GM18508 (cell line): ENCODE measurements around the gene KRT84.

Source experiments
- ATAC-seq: cut with Tn5 transposase; IDR thresholded peaks from one replicate; pipeline ENCODE4 v1.9.1; 2021; ENCODE audit warnings: moderate number of reproducible peaks; ENCODE audit not compliant: insufficient read depth, unreplicated experiment

KRT84 gene

GRCh38 chr12:52363111-52363679 lies 22.3 kb downstream of the KRT84 start:
- ATAC-seq: no peak

GRCh38 chr12:52362118-52362726 lies 23.2 kb downstream of the KRT84 start:
- ATAC-seq: no peak

GRCh38 chr12:52361553-52361952 lies 23.9 kb downstream of the KRT84 start:
- ATAC-seq: no peak

- ATAC-seq: no peak
These were observed 24.7 kb downstream of the KRT84 start for GRCh38 chr12:52360663-52361271.

GRCh38 chr12:52360106-52360662 lies 25.3 kb downstream of the KRT84 start:
- no peak for ATAC-seq

GRCh38 chr12:52359621-52360061 lies 25.8 kb downstream of the KRT84 start:
- ATAC-seq: no peak

GRCh38 chr12:52358575-52359350 lies 26.7 kb downstream of the KRT84 start:
- ATAC-seq: peak; percentile 90

GRCh38 chr12:52356762-52357580 lies 28.5 kb downstream of the KRT84 start:
- ATAC-seq: no peak

GRCh38 chr12:52356031-52356761 lies 29.3 kb downstream of the KRT84 start:
- ATAC-seq: no peak

GRCh38 chr12:52355176-52355575 lies 30.3 kb downstream of the KRT84 start:
- ATAC-seq: no peak

- no peak for ATAC-seq
These were observed 31.3 kb downstream of the KRT84 start for GRCh38 chr12:52354200-52354599.

GRCh38 chr12:52353766-52354165 lies 31.7 kb downstream of the KRT84 start:
- no peak for ATAC-seq

GRCh38 chr12:52352951-52353350 lies 32.5 kb downstream of the KRT84 start:
- no peak for ATAC-seq

GRCh38 chr12:52351196-52352059 lies 34.0 kb downstream of the KRT84 start:
- ATAC-seq: no peak

- ATAC-seq: no peak
These were observed 34.7 kb downstream of the KRT84 start for GRCh38 chr12:52350786-52351185.

GRCh38 chr12:52350021-52350620 lies 35.3 kb downstream of the KRT84 start:
- ATAC-seq: no peak

- ATAC-seq: no peak
These were observed 36.3 kb downstream of the KRT84 start for GRCh38 chr12:52349196-52349595.
